Left colon (tissue), 2 donors: ENCODE measurements around the gene PRKACA. TPM values are rescaled to one million over a fixed set of nuclear protein-coding genes. Genes with fewer than 3 reads are reported as not detected.

Experiments
- ATAC-seq: fragments of 200-7000 bp; cut with Tn5 transposase; one replicate; pipeline ENCODE4 v1.9.1; 2020; ENCODE audit warnings: mild to moderate bottlenecking, moderate library complexity
- DNase-seq, 2 donors: peaks; one replicate each; pipeline ENCODE4 v3.0.0-alpha.2; 2020
- intact Hi-C, 2 donors: fragments of 100-400 bp; cut with DNase I in 1 of 2; cut with micrococcal nuclease in 1 of 2; formaldehyde crosslinking; loops; one replicate each; pipeline versions ENCODE4 v1.11.2 to v1.14.0; 2022; cut with DNase I, micrococcal nuclease
- total RNA-seq, 2 donors: library from RNA; stranded (reverse); fragmentation: NEBNext Ultra II Directional; extraction: Animal tissue kit (Norgen Biotek cat#: 25700); gene quantifications; one replicate each; pipeline ENCODE4 v1.2.1, GENCODE V29; 2021
- donor health status: DM: no; HTN: no; CAD: no.
- donor health status: DM: yes; HTN: yes; CAD: no.

Gene PRKACA
- total RNA-seq, 2 donors from 2014 or later, result 78.8 to 80.1 TPM

DNA sequence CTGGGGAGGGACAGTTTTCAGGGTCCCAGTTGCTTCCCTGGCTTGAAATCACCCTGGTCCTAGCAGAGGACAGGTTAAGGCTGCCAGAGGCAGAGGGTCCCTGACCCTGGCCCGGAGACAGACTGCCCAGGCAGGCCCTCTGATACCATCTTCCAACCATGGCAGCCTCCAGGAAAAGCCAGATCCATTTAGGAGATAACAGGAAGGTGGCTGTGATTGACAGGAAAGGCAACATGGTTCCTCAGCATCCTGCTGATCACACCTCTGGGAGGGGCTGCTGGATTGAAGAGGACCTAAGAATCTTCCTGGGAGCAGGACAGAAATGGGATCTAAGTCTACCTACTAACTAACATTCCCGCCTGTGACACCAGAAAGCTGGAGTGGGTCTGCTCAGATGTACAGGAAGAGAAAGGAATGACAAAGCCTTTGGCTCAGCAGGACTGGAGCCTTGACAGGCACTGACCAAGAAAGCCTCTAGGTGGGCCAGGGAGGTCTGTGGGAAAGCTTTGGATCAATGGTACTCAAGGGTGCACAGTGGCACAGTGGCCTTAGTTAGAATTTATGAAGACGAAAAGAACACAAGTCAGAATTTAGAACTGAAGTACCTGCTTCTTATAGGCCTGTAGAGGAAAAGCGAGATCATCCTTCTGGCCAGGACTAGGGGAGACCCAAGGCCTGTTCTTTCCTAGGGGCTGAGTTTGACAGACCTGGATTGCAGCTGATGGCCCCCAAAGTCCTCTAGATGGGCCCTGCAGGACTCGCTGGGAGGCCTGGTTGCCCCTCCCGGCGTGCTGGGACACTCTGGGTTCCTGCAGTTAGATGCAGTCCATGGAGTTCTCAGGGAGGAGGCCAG, 2.3 kb upstream of the PRKACA start:
- DNase-seq, result no peak
- ATAC-seq, result no peak
- intact Hi-C loops, result no loop called here

DNA sequence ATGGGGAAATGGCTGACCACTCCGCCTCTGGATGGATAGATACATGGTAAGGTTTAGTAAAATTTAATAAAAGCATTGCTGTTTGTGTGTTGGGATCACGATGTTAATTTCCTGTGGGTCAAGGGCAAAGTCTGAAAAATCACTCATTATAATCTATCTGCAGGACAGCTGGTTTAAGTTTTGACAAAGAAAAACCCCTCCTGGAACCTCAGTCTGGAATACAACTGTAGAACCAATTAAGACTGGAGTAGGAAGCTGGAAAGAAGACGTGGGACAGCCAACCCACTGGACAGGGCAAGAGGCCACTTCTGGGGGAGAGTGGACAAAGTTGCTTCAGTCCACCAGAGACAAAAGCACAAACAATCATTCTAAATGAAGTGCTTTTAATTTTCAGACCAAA, 1.6 kb upstream of the PRKACA start:
- no peak for ATAC-seq
- DNase-seq, result no peak
- intact Hi-C loops, result no loop called here

DNA sequence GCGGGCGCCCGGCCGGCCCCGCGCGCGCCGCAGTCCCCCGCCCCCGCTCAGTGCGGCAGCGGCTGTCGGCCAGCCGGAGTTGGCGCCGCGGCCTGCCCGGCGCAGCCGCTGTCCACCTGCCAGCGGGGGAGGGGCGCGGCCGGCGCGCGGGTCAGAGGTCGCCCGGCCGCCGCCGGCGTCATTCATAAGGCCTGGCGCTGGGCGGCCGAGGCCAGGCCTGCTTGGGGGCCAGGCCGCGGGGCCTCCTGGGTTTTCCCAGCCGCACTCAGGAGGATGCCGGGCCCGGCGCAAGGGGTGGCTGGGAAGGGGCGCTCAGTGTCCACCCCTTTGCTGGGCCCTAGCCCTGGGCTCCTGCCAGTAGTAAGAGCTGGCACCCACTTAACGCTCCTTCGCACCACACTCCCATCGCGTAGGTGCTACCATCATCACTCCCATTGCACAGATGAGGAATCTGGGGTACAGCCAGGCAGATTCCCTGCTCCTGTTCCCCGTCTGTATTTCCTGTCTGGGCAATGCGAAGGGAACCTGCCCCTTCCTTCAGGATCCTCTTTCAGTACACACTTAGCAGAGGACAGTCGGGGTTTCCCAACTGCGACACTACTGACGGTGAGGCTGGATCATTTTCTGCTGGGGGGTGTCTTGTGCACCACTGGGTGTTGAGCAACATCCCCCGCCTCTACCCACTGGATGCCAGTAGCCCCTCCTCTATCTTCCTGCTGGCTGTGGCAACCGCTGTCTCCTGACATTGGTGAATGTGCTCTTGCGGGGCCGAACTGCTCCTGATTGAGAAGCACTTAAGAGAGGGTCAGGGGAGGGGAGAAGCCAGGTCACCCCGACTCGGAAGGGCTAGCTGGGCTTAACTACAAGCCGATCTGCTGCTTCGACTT, 846 bp upstream of the PRKACA start:
- no peak for ATAC-seq
- DNase-seq, result peak; percentile 62 to 86
- intact Hi-C loops, result no loop called here

DNA sequence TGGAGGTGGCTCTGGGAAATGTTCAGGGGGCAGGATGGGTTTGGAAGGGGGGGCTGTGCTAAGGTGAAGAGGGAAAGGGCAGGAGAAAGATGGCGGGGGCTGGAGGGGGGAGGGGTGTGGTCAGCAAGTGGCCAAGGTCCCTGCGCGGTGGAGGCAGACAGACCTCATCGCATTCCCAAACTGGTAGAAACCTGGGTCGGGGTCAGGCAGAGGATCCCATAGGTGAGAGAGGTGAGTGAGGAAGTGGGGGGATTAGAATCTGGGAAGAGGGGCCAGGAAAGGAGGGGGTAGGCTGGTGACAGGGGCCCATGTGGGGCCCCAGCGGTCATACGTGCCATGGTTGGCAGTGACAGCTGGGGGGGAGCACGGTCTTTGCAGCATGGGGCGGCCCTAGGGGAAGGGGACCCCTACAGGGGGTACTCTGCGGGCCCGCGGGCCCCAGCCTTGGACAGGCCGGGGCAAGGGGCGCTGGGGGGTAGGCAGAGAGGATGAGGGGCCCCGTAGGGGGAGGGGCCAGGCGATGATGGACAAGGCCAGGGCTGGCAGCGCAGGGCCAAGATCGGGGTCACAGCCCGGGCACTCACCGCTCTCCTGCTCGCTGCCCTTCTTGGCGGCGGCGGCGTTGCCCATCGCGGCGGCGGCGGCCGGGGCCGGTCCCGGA, 514 bp downstream of the PRKACA start:
- ATAC-seq (no peak), DNase-seq (peak; percentile 48 to 55)
- intact Hi-C loops, result no loop called here

DNA sequence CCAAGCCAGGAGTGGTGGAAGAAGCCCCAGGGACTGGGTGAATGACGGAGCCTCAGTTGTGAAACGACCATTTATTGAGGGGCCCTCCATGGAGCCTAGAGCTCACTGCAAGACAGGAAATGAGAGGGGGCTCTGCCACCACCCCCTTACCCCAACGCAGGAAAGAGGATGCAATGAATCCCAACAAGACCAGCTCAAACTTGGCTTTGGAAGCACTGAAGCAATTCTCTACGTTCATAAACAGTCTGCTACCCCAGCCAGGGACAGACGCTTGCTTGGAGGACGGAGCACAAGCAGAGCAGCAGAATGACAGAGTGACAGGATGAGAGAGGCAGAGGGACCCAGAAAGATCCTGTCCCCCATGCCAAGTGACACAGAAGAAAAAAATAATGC, 1.0 kb downstream of the PRKACA start:
- intact Hi-C loops, result no loop called here
- DNase-seq, result no peak
- ATAC-seq, result no peak

DNA sequence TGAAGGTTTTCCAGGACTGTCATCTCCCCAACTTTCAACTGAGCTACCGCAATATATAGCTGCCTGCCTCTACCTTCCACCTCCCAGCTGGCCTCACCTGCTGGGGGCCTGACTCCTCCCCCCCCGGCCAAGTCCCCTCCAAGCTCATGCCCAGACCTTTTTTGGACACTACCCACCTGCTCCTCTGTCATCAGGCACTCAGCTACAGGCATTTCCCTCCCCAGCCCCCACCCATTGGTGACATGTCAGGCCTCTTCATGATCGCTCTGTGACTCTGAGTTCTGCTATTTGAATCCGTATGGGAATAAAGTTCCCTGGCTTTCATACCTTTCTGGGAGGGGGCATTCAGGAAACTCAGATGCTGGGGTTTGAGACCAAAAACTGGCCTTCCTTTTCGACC, 1.8 kb downstream of the PRKACA start:
- DNase-seq (no peak), ATAC-seq (no peak)
- intact Hi-C loops, result no loop called here

DNA sequence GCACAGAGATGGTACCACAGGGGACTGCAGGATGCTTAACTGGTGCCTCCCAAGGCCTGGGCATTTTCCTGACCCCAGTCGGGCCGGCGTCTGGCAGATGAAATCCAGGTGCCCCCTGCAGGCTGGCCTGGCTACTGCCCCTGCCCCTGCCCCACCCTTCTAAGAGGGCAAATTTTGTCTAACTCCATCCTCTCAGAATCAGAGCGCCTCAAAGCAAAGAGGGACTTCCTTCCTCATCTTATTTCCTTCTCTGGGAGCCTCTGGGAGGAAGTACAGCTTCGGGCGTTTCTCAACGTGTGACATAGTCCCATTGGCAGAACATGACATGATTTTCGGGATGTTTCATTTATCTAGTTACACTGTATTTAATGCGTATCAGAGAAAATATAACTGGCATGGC, 2.7 kb downstream of the PRKACA start:
- DNase-seq (peak; percentile 59 to 77), ATAC-seq (peak; percentile 16)

DNA sequence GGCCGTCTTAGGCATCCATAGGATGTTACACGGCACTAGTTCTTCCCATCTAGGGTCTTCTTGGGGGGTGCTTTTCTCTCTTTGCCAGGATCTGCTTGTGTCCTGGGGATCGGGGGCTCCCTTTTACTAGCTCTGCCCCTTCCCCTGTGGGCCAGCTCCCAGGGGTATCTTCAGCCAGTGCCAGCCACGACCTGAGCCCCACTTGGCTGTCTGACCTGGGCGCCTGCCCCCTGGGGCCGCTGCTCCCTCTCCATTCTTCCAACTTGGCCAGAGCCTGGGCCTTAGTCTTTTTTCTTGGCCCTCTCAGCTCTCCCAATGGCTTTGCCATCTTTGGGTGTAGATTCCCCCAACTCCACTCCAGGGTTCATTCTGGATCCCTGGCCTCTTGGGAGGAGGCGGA, 3.1 kb downstream of the PRKACA start:
- no peak for ATAC-seq

More for the DNA sequence above, 2.7 kb downstream of the PRKACA start:
- intact Hi-C loops, result no loop called here

DNA sequence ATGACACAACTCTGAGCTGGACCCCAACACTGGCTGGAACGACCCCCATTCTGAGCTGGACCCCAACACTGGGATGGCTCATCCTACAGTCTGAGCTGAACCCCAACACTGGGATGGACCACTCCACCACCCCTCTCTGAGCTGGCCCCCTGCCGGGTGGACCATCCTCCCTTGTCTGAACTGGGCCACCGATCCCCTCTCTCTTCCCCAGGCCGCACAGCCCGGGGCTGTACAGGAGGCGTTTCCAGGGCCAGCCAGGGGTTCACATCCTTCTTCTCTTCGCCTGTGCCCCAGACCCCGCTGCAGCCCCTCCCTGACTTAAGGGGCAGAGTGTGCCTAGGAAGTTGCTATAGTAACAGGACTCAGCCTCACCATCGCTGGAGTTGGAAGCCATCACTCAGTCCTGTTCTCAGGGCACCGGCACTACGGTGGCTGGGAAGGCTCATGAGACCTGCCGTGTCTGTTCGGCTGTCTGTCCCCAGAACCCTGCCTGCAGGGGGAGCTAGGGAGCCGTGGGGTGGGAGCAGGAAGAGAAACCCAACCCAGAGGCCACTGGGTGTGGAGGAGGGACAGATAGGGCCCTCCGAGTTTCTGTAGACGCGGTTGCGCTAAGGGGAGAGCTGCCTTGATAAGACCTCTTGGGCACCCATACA, 3.7 kb downstream of the PRKACA start:
- ATAC-seq, result no peak
- peak in 1 of 2 donors; percentile 63 for DNase-seq
- intact Hi-C loops, result no loop called here

More for the DNA sequence above, 3.1 kb downstream of the PRKACA start:
- DNase-seq, result no peak
- intact Hi-C loops, result no loop called here

DNA sequence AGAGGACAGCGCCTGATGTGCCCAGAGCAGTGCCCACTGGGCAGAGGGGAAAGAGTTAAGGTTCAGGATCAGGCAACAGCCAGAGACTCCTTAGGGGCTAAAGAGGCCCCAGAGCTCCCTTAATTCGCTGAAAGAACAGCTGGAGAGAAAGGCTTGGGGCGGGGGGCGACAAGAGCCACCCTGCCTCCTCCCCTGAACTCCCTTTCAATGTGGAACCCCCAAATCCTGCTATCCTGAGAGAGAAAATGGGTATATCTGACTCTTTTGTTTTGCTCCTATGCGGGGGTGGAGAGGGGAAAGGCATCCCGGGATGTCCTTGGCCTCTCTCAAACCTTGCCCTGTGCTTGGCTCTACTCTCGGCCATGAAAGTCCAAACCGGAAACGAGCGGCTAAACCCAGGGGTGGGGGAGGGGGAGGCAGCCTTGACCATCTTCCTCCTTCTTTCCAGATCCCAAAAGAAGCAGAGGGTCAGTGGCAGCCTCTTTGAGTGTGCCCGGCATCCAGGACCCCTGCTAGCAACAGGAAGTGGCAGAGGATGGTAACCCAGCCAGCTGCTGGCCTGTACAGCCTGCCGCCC, 4.7 kb downstream of the PRKACA start:
- ATAC-seq, result no peak

DNA sequence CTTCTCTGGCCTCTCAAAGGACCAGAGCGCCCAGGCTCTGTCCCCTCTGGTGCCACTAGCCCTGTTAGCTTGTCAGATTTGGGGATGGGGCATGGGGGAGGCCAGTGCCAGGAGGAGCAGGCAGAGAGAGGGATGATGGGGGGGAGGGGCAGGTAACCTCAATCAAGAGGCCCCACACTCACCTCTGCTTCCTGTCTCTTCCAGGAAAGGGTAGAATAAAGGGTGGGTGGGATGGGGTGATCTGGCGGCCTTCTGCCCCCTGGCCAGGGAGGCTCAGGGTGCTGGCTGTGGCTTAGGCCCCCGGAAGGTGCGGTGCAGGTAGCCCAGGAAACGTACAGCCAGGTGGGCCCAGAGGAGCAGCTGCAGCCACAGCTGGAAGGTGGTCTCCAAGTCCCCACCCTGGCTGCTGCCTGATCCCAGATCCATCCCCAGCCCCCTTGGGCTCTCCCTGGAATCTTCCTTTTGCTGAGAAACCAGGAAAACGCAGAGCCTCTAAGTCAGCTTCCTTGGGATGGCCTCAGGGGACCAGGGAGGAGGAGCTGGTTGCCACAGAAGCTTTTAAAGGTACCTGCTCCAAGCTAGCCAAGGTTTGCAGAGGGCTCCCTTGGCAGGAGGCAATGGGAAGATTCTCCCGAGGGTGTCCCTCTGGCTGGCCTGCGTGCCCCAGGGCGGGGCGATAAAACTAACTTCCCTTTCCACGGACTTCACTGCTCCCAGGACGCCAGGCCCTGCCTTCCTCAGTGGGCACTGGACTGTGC, 5.3 kb downstream of the PRKACA start:
- intact Hi-C loops, result no loop called here
- no peak for ATAC-seq
- DNase-seq, result no peak

More for the DNA sequence above, 4.7 kb downstream of the PRKACA start:
- no peak for DNase-seq
- intact Hi-C loops, result no loop called here

DNA sequence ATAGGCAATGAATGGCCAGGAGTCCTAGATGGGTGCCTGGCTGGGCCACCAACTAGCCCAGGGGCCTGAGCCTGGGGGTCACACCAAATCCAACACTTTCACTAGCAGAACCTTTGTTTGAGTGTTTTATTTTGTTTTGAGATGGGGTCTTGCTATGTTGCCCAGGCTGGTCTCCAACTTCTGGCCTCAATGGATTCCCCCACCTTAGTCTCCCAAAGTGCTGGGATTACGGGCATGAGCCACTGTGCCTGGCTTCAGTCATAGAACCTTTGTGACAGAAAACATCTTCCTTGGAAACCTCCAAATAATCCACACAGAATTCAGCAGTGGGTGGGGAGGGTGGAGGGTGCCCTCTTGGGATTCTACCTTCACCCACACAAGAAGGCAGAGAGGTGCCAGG, 6.1 kb downstream of the PRKACA start:
- DNase-seq (no peak), ATAC-seq (no peak)
- intact Hi-C loops, result no loop called here

DNA sequence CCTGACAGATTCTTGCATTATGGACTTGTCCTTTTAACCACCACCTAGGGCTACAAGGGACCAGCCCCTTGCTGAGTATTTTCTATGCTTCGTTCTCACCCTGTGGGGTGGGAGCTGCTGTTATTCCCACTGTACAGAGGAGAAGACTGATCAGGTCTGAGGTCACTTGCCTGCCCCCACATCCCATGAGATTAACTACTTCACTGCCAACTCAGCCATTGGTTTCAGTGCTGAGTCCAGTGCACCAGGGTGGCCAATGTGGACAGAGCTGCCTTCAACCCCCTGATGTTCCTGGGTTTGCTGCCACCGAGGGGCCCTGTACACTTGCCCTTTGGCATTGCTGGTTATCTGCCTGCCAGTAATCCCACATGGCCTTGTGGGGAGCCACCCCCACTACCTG, 6.9 kb downstream of the PRKACA start:
- ATAC-seq (no peak), DNase-seq (no peak)
- intact Hi-C loops, result no loop called here

DNA sequence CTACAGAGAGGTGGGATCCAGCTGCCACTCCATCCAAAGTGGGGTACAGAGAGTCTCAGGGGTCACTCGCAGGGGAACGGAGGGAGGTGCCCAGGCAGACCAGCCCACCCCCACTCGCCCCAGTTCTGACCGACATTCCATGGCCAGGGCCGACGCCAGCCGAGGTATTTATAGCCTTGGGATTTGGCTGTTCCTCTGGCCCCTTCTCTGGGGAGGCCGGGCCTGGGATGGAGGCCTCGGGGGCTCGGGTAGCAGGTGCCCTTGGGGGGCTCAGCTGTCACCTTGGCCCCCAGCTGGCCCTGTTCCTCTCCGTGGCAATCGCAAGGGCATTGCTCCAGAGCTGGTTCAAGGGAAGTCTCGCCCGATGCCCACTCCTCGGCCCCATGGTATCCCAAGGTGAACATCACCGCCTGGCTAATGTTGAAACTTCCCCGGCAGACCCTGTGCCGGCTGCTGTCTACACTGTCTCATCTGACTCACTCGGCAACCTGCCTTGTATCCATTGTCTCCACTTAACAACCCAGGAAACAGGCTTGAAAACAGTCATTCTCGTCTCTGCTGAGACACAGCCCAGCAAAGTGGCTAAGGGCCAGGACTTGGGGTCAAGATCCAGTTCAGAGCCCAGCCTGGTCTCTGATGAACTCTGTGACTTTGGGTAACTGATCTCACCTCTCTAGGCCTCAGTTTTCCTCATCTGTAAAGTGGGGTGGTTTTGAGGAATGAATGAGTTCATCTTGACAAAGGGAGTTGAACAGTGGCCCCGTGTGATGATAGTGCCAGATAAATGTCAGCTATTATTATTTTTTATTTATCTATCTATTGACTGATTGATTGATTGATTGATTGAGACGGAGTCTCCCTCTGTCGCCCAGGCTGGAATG, 9.7 kb downstream of the PRKACA start:
- DNase-seq (no peak), ATAC-seq (peak; percentile 28)
- intact Hi-C loops, result no loop called here

DNA sequence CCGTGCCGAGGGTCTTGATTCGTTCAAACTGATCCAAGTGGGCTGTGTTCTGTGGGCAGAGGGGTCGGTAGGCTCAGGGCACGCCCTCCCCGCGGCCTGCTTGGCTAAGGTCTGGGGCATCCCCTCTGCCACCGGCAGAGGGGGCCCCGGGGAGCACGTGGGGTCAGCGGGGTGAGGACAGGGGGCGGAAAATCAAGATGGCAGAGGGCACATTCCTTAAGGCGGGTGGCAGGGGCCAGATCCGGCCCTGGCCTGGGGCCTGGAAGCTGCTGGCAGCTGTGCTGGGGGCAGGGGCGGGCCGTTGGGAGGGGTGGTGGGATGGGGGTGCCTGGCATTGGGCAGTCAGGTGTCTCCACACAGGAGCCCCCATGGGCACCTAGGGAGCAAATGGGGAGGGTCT, 10.7 kb downstream of the PRKACA start:
- DNase-seq, result no peak
- no peak for ATAC-seq
- intact Hi-C loops, result no loop called here

DNA sequence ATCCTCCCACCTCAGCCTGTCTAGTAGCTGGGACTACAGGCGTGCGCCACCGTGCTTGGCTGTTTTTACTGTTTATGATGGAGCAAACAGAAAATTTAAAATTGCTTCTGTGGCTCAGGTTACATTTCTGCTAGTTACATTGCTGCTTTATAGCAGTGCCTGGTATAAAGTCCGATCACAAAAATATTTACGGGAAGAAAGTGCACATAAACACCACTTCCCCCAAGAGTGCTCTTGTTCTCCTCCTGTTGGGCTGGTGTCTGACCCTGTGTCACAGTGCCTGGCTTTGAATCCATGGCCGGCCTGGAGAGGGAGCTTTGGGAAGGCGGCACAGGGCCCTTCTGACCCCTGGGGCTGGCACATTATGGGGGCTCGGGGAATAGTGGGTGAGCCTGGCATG, 11.9 kb downstream of the PRKACA start:
- peak; percentile 92 for ATAC-seq

DNA sequence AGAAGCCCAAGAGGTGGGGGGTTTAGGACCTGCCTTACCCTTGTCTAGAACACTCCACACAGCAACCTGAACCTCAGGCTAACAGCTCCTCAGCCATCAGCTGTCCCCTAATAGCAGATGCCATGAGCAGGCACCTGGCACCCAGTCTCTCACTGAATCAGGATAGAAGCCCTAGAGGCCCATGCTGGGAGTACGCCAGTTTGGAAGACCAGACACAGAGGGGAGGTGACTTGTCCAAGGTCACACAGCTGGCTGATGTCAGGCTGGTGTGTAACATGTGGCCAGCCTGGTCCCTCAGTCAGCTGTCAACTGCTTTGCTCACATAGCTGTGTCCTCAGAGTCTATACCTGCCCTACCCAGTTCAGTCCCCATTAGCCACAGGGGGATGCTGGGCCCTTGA, 14.3 kb downstream of the PRKACA start:
- no peak for DNase-seq
- intact Hi-C loops, result no loop called here
- ATAC-seq, result no peak

More for the DNA sequence above, 11.9 kb downstream of the PRKACA start:
- peak in 1 of 2 donors; percentile 48 for DNase-seq
- intact Hi-C loops, result no loop called here
